ENCODE measurements around the gene TTLL10. TPM values are rescaled to one million over a fixed set of nuclear protein-coding genes. Genes with fewer than 3 reads are reported as not detected.

The TTLL10 gene
- polyA plus RNA-seq, 1 donor from 2014 or later, result not detected

GRCh38 chr1:1157426-1157913, 16.2 kb upstream of the TTLL10 start:
- Histone ChIP-seq H3K9me2 (ENCODE audit: insufficient read depth, low read length) (no peaks in the 10 kb centered on the region), H4K20me1 (ENCODE audit: insufficient read depth) (no peaks in the 10 kb centered on the region), H3K4me3 (ENCODE audit: low read length) (no peak overlapping the region), H2AFZ (ENCODE audit: low read depth, low read length) (no peak overlapping the region), H3K27me3 (ENCODE audit: insufficient read depth, low read depth, low read length) (no peaks in the 10 kb centered on the region), H3K27ac (ENCODE audit: low read length) (no peak overlapping the region), H3K9me3 (ENCODE audit: low read length) (no peaks in the 10 kb centered on the region), H3K36me3 (ENCODE audit: insufficient read depth, low read length) (no peaks in the 10 kb centered on the region), H3F3A (ENCODE audit: insufficient read depth, low read length, poor library complexity, severe bottlenecking) (no peaks in the 10 kb centered on the region), H3K9ac (ENCODE audit: low read length) (no peak overlapping the region), H3K79me2 (replicated peaks; ENCODE audit: insufficient read depth, low read length) (no peaks in the 10 kb centered on the region), H3K4me2 (ENCODE audit: low read length) (no peak overlapping the region)
- TF ChIP-seq POLR2AphosphoS5 (IDR thresholded peaks at IDR 0.05) (no peak), SMC3 (conservative IDR thresholded peaks at IDR 0.05; ENCODE audit: poor library complexity) (no peak), MXI1 (conservative IDR thresholded peaks at IDR 0.05; ENCODE audit: poor library complexity, severe bottlenecking) (no peak), EZH2 (IDR thresholded peaks at IDR 0.05; ENCODE audit: borderline replicate concordance, insufficient read depth, low read length, poor library complexity, severe bottlenecking) (no peak), RAD21 (conservative IDR thresholded peaks at IDR 0.05) (no peak), REST (IDR thresholded peaks at IDR 0.05; ENCODE audit: borderline replicate concordance) (no peak), TAF1 (IDR thresholded peaks at IDR 0.05; ENCODE audit: low read depth) (no peak), EP300 (conservative IDR thresholded peaks at IDR 0.05; ENCODE audit: poor library complexity, severe bottlenecking) (no peak), CTCF (IDR thresholded peaks at IDR 0.05; ENCODE audit: poor library complexity, severe bottlenecking) (no peak)

GRCh38 chr1:1157914-1158710, 15.6 kb upstream of the TTLL10 start:
- H3K79me2 ChIP-seq (replicated peaks; ENCODE audit: insufficient read depth, low read length), result no peaks in the 10 kb centered on the region
- H3F3A ChIP-seq (ENCODE audit: insufficient read depth, low read length, poor library complexity, severe bottlenecking), result no peaks in the 10 kb centered on the region
- H3K9me2 ChIP-seq (ENCODE audit: insufficient read depth, low read length), result no peaks in the 10 kb centered on the region
- no peak overlapping the region for H3K4me2 ChIP-seq (ENCODE audit: low read length)
- H3K9ac ChIP-seq (ENCODE audit: low read length), result no peak overlapping the region
- no peak overlapping the region for H3K27ac ChIP-seq (ENCODE audit: low read length)
- TF ChIP-seq MXI1 (conservative IDR thresholded peaks at IDR 0.05; ENCODE audit: poor library complexity, severe bottlenecking) (no peak), EZH2 (IDR thresholded peaks at IDR 0.05; ENCODE audit: borderline replicate concordance, insufficient read depth, low read length, poor library complexity, severe bottlenecking) (no peak), EP300 (conservative IDR thresholded peaks at IDR 0.05; ENCODE audit: poor library complexity, severe bottlenecking) (no peak), CTCF (IDR thresholded peaks at IDR 0.05; ENCODE audit: poor library complexity, severe bottlenecking) (no peak), POLR2AphosphoS5 (IDR thresholded peaks at IDR 0.05) (no peak), RAD21 (conservative IDR thresholded peaks at IDR 0.05) (no peak), REST (IDR thresholded peaks at IDR 0.05; ENCODE audit: borderline replicate concordance) (no peak), SMC3 (conservative IDR thresholded peaks at IDR 0.05; ENCODE audit: poor library complexity) (no peak), TAF1 (IDR thresholded peaks at IDR 0.05; ENCODE audit: low read depth) (no peak)
- no peaks in the 10 kb centered on the region for H4K20me1 ChIP-seq (ENCODE audit: insufficient read depth)
- no peaks in the 10 kb centered on the region for H3K9me3 ChIP-seq (ENCODE audit: low read length)
- no peaks in the 10 kb centered on the region for H3K36me3 ChIP-seq (ENCODE audit: insufficient read depth, low read length)
- H2AFZ ChIP-seq (ENCODE audit: low read depth, low read length), result no peak overlapping the region
- no peaks in the 10 kb centered on the region for H3K27me3 ChIP-seq (ENCODE audit: insufficient read depth, low read depth, low read length)
- H3K4me3 ChIP-seq (ENCODE audit: low read length), result no peak overlapping the region
